ENCODE results near the gene PTGS2. TPM values are rescaled to one million over a fixed set of nuclear protein-coding genes. Genes with fewer than 3 reads are reported as not detected.

Gene PTGS2
- total and polyA plus RNA-seq, 2 experiments from 2014 or later = 0.06 to 0.10 TPM

GRCh38 chr1:186708694-186709097, 28.5 kb upstream of the PTGS2 start:
- Histone ChIP-seq H3K27ac (no peak overlapping the region), H3K9me3 (ENCODE audit: low read depth) (no peaks in the 10 kb centered on the region), H3K4me3 (no peak overlapping the region), H3K36me3 (no peaks in the 10 kb centered on the region), H3K4me1 (ENCODE audit: low read depth) (no peaks in the 10 kb centered on the region), H3K27me3 (no peaks in the 10 kb centered on the region)
- TF ChIP-seq CTCF (IDR thresholded peaks at IDR 0.05; ENCODE audit: low read depth, low read length) = no peak
- DNase-seq (ENCODE audit: low read depth in 1 of 2, low spot score in 1 of 2) = peak in 1 of 2 donors; percentile 70

GRCh38 chr1:186703209-186703766, 23.1 kb upstream of the PTGS2 start:
- Histone ChIP-seq H3K4me1 (ENCODE audit: low read depth) (no peaks in the 10 kb centered on the region), H3K9me3 (ENCODE audit: low read depth) (no peaks in the 10 kb centered on the region), H3K4me3 (no peak overlapping the region), H3K27ac (no peak overlapping the region), H3K36me3 (no peaks in the 10 kb centered on the region), H3K27me3 (no peaks in the 10 kb centered on the region)
- DNase-seq (ENCODE audit: low read depth in 1 of 2, low spot score in 1 of 2) = no peak
- no peak for TF ChIP-seq CTCF (IDR thresholded peaks at IDR 0.05; ENCODE audit: low read depth, low read length)

- no peaks in the 10 kb centered on the region for H3K36me3 ChIP-seq
- no peaks in the 10 kb centered on the region for H3K9me3 ChIP-seq (ENCODE audit: low read depth)
- no peaks in the 10 kb centered on the region for H3K4me1 ChIP-seq (ENCODE audit: low read depth)
- no peaks in the 10 kb centered on the region for H3K27me3 ChIP-seq
- no peak for TF ChIP-seq CTCF (IDR thresholded peaks at IDR 0.05; ENCODE audit: low read depth, low read length)
- DNase-seq (ENCODE audit: low read depth in 1 of 2, low spot score in 1 of 2) = no peak
- no peak overlapping the region for H3K27ac ChIP-seq
- no peak overlapping the region for H3K4me3 ChIP-seq
These were observed 20.5 kb upstream of the PTGS2 start for GRCh38 chr1:186700722-186701121.

- Histone ChIP-seq H3K36me3 (no peaks in the 10 kb centered on the region), H3K9me3 (ENCODE audit: low read depth) (no peaks in the 10 kb centered on the region), H3K27me3 (no peaks in the 10 kb centered on the region), H3K27ac (no peak overlapping the region), H3K4me3 (no peak overlapping the region), H3K4me1 (ENCODE audit: low read depth) (no peaks in the 10 kb centered on the region)
- no peak for DNase-seq (ENCODE audit: low read depth in 1 of 2, low spot score in 1 of 2)
- no peak for TF ChIP-seq CTCF (IDR thresholded peaks at IDR 0.05; ENCODE audit: low read depth, low read length)
These were observed 19.3 kb upstream of the PTGS2 start for GRCh38 chr1:186699519-186699918.

GRCh38 chr1:186689907-186690306, 9.7 kb upstream of the PTGS2 start:
- TF ChIP-seq CTCF (IDR thresholded peaks at IDR 0.05; ENCODE audit: low read depth, low read length) = no peak
- Histone ChIP-seq H3K36me3 (no peaks in the 10 kb centered on the region), H3K4me3 (no peak overlapping the region), H3K27ac (no peak overlapping the region), H3K9me3 (ENCODE audit: low read depth) (no peaks in the 10 kb centered on the region), H3K4me1 (ENCODE audit: low read depth) (no peaks in the 10 kb centered on the region), H3K27me3 (no peaks in the 10 kb centered on the region)
- no peak for DNase-seq (ENCODE audit: low read depth in 1 of 2, low spot score in 1 of 2)

GRCh38 chr1:186689376-186689775, 9.2 kb upstream of the PTGS2 start:
- no peak for DNase-seq (ENCODE audit: low read depth in 1 of 2, low spot score in 1 of 2)

More at GRCh38 chr1:186689376-186689775, 9.2 kb upstream of the PTGS2 start:
- no peaks in the 10 kb centered on the region for H3K9me3 ChIP-seq (ENCODE audit: low read depth)
- no peak overlapping the region for H3K27ac ChIP-seq
- H3K27me3 ChIP-seq = no peaks in the 10 kb centered on the region
- no peak for TF ChIP-seq CTCF (IDR thresholded peaks at IDR 0.05; ENCODE audit: low read depth, low read length)
- no peaks in the 10 kb centered on the region for H3K4me1 ChIP-seq (ENCODE audit: low read depth)
- no peaks in the 10 kb centered on the region for H3K36me3 ChIP-seq
- no peak overlapping the region for H3K4me3 ChIP-seq

Measured in cardiac muscle cell (in vitro differentiated cells and primary cell).